H9 (cell line): ENCODE data around the gene SYS1. TPM values are rescaled to one million over a fixed set of nuclear protein-coding genes. Genes with fewer than 3 reads are reported as not detected.
A peak's percentile ranks its signal among the peaks of the same experiment; 100 is the strongest.

ENCODE experiments used
- DNase-seq: peaks from one replicate; pipeline ENCODE4 v3.0.0-alpha.2; 2017
- H2AFZ ChIP-seq: one replicate; pipeline ENCODE4 v1.6.1; 2013; ENCODE audit warnings: mild to moderate bottlenecking, low read length, control low read depth, moderate library complexity
- H2AK5ac ChIP-seq: 2 replicates; pipeline ENCODE4 v1.6.1; 2013; ENCODE audit warnings: low read length, control low read depth, mixed read lengths; ENCODE audit not compliant: insufficient read length
- H2BK120ac ChIP-seq: one replicate; pipeline ENCODE4 v1.6.1; 2013; ENCODE audit warnings: low read depth, mild to moderate bottlenecking, low read length, control low read depth, inconsistent platforms; ENCODE audit not compliant: poor library complexity, severe bottlenecking
- H2BK12ac ChIP-seq: 2 replicates; pipeline ENCODE4 v1.6.1; 2013; ENCODE audit warnings: low read length, control low read depth, mixed read lengths, low read depth; ENCODE audit not compliant: insufficient read length
- H2BK15ac ChIP-seq: 2 replicates; pipeline ENCODE4 v1.6.1; 2013; ENCODE audit warnings: low read depth, low read length, control low read depth
- H2BK20ac ChIP-seq: one replicate; pipeline ENCODE4 v1.6.1; 2013; ENCODE audit warnings: low read depth, mild to moderate bottlenecking, low read length, control low read depth, inconsistent platforms; ENCODE audit not compliant: poor library complexity, severe bottlenecking
- H2BK5ac ChIP-seq: 2 replicates; pipeline ENCODE4 v1.6.1; 2013; ENCODE audit warnings: low read length, control low read depth, mixed read lengths; ENCODE audit not compliant: insufficient read length
- H3K14ac ChIP-seq: 2 replicates; pipeline ENCODE4 v1.6.1; 2013; ENCODE audit warnings: low read length, control low read depth; ENCODE audit not compliant: insufficient read depth
- H3K18ac ChIP-seq: 2 replicates; pipeline ENCODE4 v1.6.1; 2013; ENCODE audit warnings: low read depth, mild to moderate bottlenecking, mixed read lengths, low read length, control low read depth; ENCODE audit not compliant: insufficient read length
- H3K23ac ChIP-seq: 2 replicates; pipeline ENCODE4 v1.6.1; 2013; ENCODE audit warnings: low read length, control low read depth, mixed read lengths, low read depth; ENCODE audit not compliant: insufficient read length
- H3K23me2 ChIP-seq: 2 replicates; pipeline ENCODE4 v1.6.1; 2013; ENCODE audit warnings: low read depth, mild to moderate bottlenecking, mixed read lengths, low read length, control low read depth; ENCODE audit not compliant: insufficient read length, poor library complexity, severe bottlenecking
- H3K27ac ChIP-seq: 2 replicates; pipeline ENCODE4 v1.5.1; 2013; ENCODE audit warnings: low read length, control low read depth, mixed read lengths, low read depth; ENCODE audit not compliant: insufficient read length
- H3K27me3 ChIP-seq: 2 replicates; pipeline ENCODE4 v1.6.1; 2013; ENCODE audit warnings: low read length, control low read depth, inconsistent platforms; ENCODE audit not compliant: insufficient read depth
- H3K4ac ChIP-seq: 2 replicates; pipeline ENCODE4 v1.6.1; 2013; ENCODE audit warnings: low read depth, mild to moderate bottlenecking, control low read depth, inconsistent platforms, low read length, moderate library complexity
- H3K4me1 ChIP-seq: 2 replicates; pipeline ENCODE4 v1.6.1; 2013; ENCODE audit warnings: low read length, control low read depth, inconsistent platforms; ENCODE audit not compliant: insufficient read depth
- H3K4me2 ChIP-seq: 2 replicates; pipeline ENCODE4 v1.6.1; 2013; ENCODE audit warnings: low read length, control low read depth, mixed read lengths; ENCODE audit not compliant: insufficient read length, insufficient read depth
- H3K56ac ChIP-seq: 2 replicates; pipeline ENCODE4 v1.6.1; 2013; ENCODE audit warnings: low read depth, mild to moderate bottlenecking, mixed read lengths, low read length, control low read depth; ENCODE audit not compliant: insufficient read length
- H3K79me1 ChIP-seq: 2 replicates; pipeline ENCODE4 v1.6.1; 2013; ENCODE audit warnings: low read depth, mild to moderate bottlenecking, moderate library complexity, low read length, control low read depth, inconsistent platforms; ENCODE audit not compliant: insufficient read depth, poor library complexity, severe bottlenecking
- H3K79me2 ChIP-seq: 2 replicates; pipeline ENCODE4 v1.6.1; 2013; ENCODE audit warnings: low read length, control low read depth, inconsistent platforms; ENCODE audit not compliant: insufficient read depth
- H3K9ac ChIP-seq: 2 replicates; pipeline ENCODE4 v1.6.1; 2013; ENCODE audit warnings: low read length, control low read depth, mixed read lengths; ENCODE audit not compliant: insufficient read length; ENCODE audit errors: extremely low read depth
- H3K9me3 ChIP-seq: one replicate; pipeline ENCODE4 v1.6.1; 2013; ENCODE audit warnings: low read depth, low read length, inconsistent platforms; ENCODE audit not compliant: control insufficient read depth
- H3T11ph ChIP-seq: one replicate; pipeline ENCODE4 v1.6.1; 2013; ENCODE audit warnings: mild to moderate bottlenecking, low read length, control low read depth, inconsistent platforms
- H4K20me1 ChIP-seq: one replicate; pipeline ENCODE4 v1.6.1; 2013; ENCODE audit not compliant: control insufficient read depth, insufficient read length, insufficient read depth
- H4K5ac ChIP-seq: 2 replicates; pipeline ENCODE4 v1.6.1; 2013; ENCODE audit warnings: low read depth, mild to moderate bottlenecking, mixed read lengths, low read length, control low read depth; ENCODE audit not compliant: insufficient read length
- H4K8ac ChIP-seq: replicated peaks from 2 replicates; pipeline ENCODE4 v1.6.1; 2013; ENCODE audit warnings: low read length, control low read depth, mixed read lengths, low read depth; ENCODE audit not compliant: insufficient read length
- H4K91ac ChIP-seq: 2 replicates; pipeline ENCODE4 v1.6.1; 2013; ENCODE audit warnings: low read depth, mild to moderate bottlenecking, moderate library complexity, mixed read lengths, low read length, control low read depth; ENCODE audit not compliant: insufficient read length
- H3K27ac Mint-ChIP-seq, 3 experiments: 2 replicates in 2 of 3; 3 replicates in 1 of 3; pipeline ENCODE4 v1.8.0; 2020 to 2021; ENCODE audit warnings: mixed read lengths in 3 of 3, mild to moderate bottlenecking in 1 of 3, moderate library complexity in 1 of 3
- H3K27me3 Mint-ChIP-seq: 2 replicates; pipeline ENCODE4 v1.8.0; 2021; ENCODE audit warnings: low read depth, mild to moderate bottlenecking, moderate library complexity, mixed read lengths
- H3K36me3 Mint-ChIP-seq, 3 experiments: 2 replicates in 2 of 3; 3 replicates in 1 of 3; pipeline ENCODE4 v1.8.0; 2020 to 2021; ENCODE audit warnings: low read depth in 3 of 3, mixed read lengths in 3 of 3; ENCODE audit not compliant: insufficient read depth in 1 of 3
- H3K4me1 Mint-ChIP-seq, 2 experiments: 2 replicates each; pipeline ENCODE4 v1.8.0; 2020; ENCODE audit warnings: mixed read lengths in 2 of 2
- H3K4me3 Mint-ChIP-seq, 2 experiments: 2 replicates in 1 of 2; 3 replicates in 1 of 2; pipeline ENCODE4 v1.8.0; 2020 to 2021; ENCODE audit warnings: mild to moderate bottlenecking in 2 of 2, mixed read lengths in 2 of 2, moderate library complexity in 1 of 2
- H3K9me3 Mint-ChIP-seq, 2 experiments: 2 replicates in 1 of 2; 3 replicates in 1 of 2; pipeline ENCODE4 v1.8.0; 2020; ENCODE audit warnings: mild to moderate bottlenecking in 2 of 2, mixed read lengths in 2 of 2, moderate library complexity in 1 of 2
- WGBS: extraction: QIAGEN DNeasy Blood & Tissue Kit; methylation state at CpG from one replicate; pipeline ENCODE4 v1.1.7; 2013; ENCODE audit warnings: missing lambda C conversion rate, low lambda C conversion rate, mixed read lengths; ENCODE audit not compliant: insufficient read length; ENCODE audit errors: extremely low coverage; 5-methylcytosine and 5-hydroxymethylcytosine counted together
- total RNA-seq: library from RNA; stranded (reverse); gene quantifications from 2 replicates; pipeline ENCODE4 v1.2.1, GENCODE V29; 2021
- TF ChIP-seq, protein P1 (sequence below): fragments of 200-600 bp; sonication (generic); conservative IDR thresholded peaks from 3 replicates; pipeline ENCODE4 v1.8.0; 2021; ENCODE audit warnings: antibody characterized with exemption, mild to moderate bottlenecking

The SYS1 gene
- total RNA-seq, 1 experiment from 2014 or later, result 21.0 TPM

DNA sequence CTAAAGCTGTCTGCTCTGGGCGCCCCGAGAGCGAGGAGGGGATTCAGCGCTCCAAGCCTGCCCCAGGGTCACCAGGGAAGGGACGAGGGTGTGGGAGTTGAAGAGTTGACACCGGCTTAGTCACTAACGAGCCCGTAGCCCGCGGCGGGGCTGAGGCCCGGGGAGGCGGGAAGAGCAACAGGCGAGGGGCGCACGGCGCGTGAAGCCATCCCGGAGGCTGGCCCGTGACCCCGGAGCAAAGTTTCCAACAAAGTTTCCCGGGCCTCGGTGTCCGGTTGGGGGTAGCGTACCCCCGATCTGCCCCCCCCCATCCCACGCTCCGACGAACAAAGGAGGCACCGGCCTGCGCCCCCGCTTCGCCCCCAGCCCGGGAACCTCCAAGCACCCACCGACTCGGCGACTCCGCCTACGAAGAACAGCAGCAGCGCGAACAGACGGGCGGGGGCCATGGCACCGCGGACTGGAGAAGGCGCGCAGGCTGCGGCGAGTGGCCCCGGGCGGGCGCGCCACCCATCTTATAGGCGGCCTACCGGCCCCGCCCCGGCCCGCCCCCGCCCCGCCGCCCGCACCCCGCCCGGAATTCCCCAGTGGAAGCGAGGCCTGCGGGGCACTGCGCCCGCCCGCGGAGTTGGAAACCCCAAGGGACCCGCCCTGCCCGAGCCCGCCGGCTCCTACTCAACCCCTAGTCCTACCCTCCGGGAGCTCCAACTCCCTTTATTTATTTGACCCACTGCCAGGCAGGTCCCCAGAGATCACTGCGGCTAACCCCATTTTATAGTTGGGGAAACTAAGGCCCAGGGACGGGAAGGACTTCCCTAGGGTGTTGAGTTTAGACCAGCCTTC is 14.8 kb upstream of the SYS1 start, which contains the start of gene SDC4:
SDC4 (minus strand) TSS at position 489 of the 843 bp plus-strand sequence; CDS start at position 449, 40 bp downstream.
- H3K9ac ChIP-seq, result peak within 1 kb of the TSS; percentile 79
- H3K9me3 ChIP-seq, result no peaks in the 10 kb centered on the region
- no peak within 1 kb of the TSS for H3K4ac ChIP-seq
- H3K4me1 ChIP-seq, result peaks cover 26% of the 10 kb centered on the region; the same call in 1 of the 2 replicates
- H3K79me2 ChIP-seq, result peaks cover 3% of the 10 kb centered on the region; the same call in 1 of the 2 replicates
- peak; percentile 63 for DNase-seq
- no peaks in the 10 kb centered on the region for H4K20me1 ChIP-seq
- TF ChIP-seq, protein P1, sequence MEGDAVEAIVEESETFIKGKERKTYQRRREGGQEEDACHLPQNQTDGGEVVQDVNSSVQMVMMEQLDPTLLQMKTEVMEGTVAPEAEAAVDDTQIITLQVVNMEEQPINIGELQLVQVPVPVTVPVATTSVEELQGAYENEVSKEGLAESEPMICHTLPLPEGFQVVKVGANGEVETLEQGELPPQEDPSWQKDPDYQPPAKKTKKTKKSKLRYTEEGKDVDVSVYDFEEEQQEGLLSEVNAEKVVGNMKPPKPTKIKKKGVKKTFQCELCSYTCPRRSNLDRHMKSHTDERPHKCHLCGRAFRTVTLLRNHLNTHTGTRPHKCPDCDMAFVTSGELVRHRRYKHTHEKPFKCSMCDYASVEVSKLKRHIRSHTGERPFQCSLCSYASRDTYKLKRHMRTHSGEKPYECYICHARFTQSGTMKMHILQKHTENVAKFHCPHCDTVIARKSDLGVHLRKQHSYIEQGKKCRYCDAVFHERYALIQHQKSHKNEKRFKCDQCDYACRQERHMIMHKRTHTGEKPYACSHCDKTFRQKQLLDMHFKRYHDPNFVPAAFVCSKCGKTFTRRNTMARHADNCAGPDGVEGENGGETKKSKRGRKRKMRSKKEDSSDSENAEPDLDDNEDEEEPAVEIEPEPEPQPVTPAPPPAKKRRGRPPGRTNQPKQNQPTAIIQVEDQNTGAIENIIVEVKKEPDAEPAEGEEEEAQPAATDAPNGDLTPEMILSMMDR, result no peak
- H3K4me2 ChIP-seq, result peak within 1 kb of the TSS; percentile 95
- H3K79me1 ChIP-seq, result no peaks in the 10 kb centered on the region
- no peak within 1 kb of the TSS for H4K5ac ChIP-seq
- H3K18ac ChIP-seq, result peak within 1 kb of the TSS; percentile 73
- H2AFZ ChIP-seq, result no peak within 1 kb of the TSS
- H3K56ac ChIP-seq, result no peak within 1 kb of the TSS
- H3K23me2 ChIP-seq, result peaks cover 9% of the 10 kb centered on the region
- H2BK15ac ChIP-seq, result no peak within 1 kb of the TSS
- H3K14ac ChIP-seq, result peak within 1 kb of the TSS; percentile 83; the same call in 1 of the 2 replicates
- Mint-ChIP-seq H3K4me1 (peaks cover 46 to 49% of the 10 kb centered on the region in 2 experiments), H3K4me3 (peak within 1 kb of the TSS; percentile 82 to 90), H3K27ac (peak within 1 kb of the TSS in 2 of 3 experiments; percentile 53 to 60; a peak in 2 of 7 replicates), H3K27me3 (peaks cover 4% of the 10 kb centered on the region; the same call in 1 of the 2 replicates), H3K9me3 (no peaks in the 10 kb centered on the region), H3K36me3 (no peaks in the 10 kb centered on the region)
- no CpG with 5 or more reads among the region's 77 CpGs for WGBS
- H3K27ac ChIP-seq, result no peak within 1 kb of the TSS
- no peak within 1 kb of the TSS for H2BK20ac ChIP-seq
- no peak within 1 kb of the TSS for H2BK120ac ChIP-seq
- no peak within 1 kb of the TSS for H4K8ac ChIP-seq
- H3T11ph ChIP-seq, result no peak within 1 kb of the TSS
- no peak within 1 kb of the TSS for H3K23ac ChIP-seq
- no peak within 1 kb of the TSS for H4K91ac ChIP-seq
- no peaks in the 10 kb centered on the region for H3K27me3 ChIP-seq
- no peak within 1 kb of the TSS for H2AK5ac ChIP-seq
- no peak within 1 kb of the TSS for H2BK5ac ChIP-seq
- no peak within 1 kb of the TSS for H2BK12ac ChIP-seq
